GM12875 (cell line): ENCODE data around the gene ODAD4.

ENCODE experiments used
- H3K4me3 ChIP-seq: one replicate; pipeline ENCODE4 v1.5.1; 2011; ENCODE audit warnings: low read depth, low read length, control low read depth
- CTCF ChIP-seq: IDR thresholded peaks from 2 replicates; pipeline ENCODE4 v1.5.1; 2011; ENCODE audit warnings: low read depth, mild to moderate bottlenecking, control low read depth, inconsistent platforms, low read length, moderate library complexity, borderline replicate concordance; ENCODE audit not compliant: insufficient read depth

ODAD4 gene

GRCh38 chr17:41984454-41984853, 54.0 kb downstream of the ODAD4 start:
- no peak overlapping the region for H3K4me3 ChIP-seq
- no peak for TF ChIP-seq CTCF

GRCh38 chr17:41985919-41986318, 55.5 kb downstream of the ODAD4 start:
- no peak overlapping the region for H3K4me3 ChIP-seq
- TF ChIP-seq CTCF: no peak

- TF ChIP-seq CTCF: no peak
- H3K4me3 ChIP-seq: no peak overlapping the region
These were observed 56.2 kb downstream of the ODAD4 start for GRCh38 chr17:41986634-41987033.

- H3K4me3 ChIP-seq: no peak overlapping the region
- no peak for TF ChIP-seq CTCF
These were observed 57.2 kb downstream of the ODAD4 start for GRCh38 chr17:41987642-41988041.

GRCh38 chr17:41988418-41988817, 58.0 kb downstream of the ODAD4 start:
- H3K4me3 ChIP-seq: no peak overlapping the region
- TF ChIP-seq CTCF: no peak

GRCh38 chr17:41989702-41990419, 59.4 kb downstream of the ODAD4 start:
- no peak for TF ChIP-seq CTCF
- no peak overlapping the region for H3K4me3 ChIP-seq

- TF ChIP-seq CTCF: no peak
- H3K4me3 ChIP-seq: no peak overlapping the region
These were observed 62.2 kb downstream of the ODAD4 start for GRCh38 chr17:41992576-41992975.
